GM12801 (cell line): ENCODE data around the gene RPL7A.

Experiments used
- CTCF ChIP-seq: IDR thresholded peaks from one replicate; pipeline ENCODE4 v1.5.1; 2011; ENCODE audit warnings: control low read depth; ENCODE audit not compliant: insufficient read length; ENCODE audit errors: extremely low read depth

RPL7A gene

GRCh38 chr9:133306242-133307204 lies 41.5 kb upstream of the RPL7A start:
- TF ChIP-seq CTCF: no peak

GRCh38 chr9:133307301-133307700 lies 40.7 kb upstream of the RPL7A start:
- TF ChIP-seq CTCF: no peak

- TF ChIP-seq CTCF: no peak
Observed at GRCh38 chr9:133309608-133310007, 38.4 kb upstream of the RPL7A start.

- no peak for TF ChIP-seq CTCF
Observed at GRCh38 chr9:133315997-133316396, 32.0 kb upstream of the RPL7A start.

- TF ChIP-seq CTCF: no peak
Observed at GRCh38 chr9:133320421-133320881, 27.6 kb upstream of the RPL7A start.

GRCh38 chr9:133321411-133321935 lies 26.5 kb upstream of the RPL7A start:
- TF ChIP-seq CTCF: no peak

- TF ChIP-seq CTCF: no peak
Observed at GRCh38 chr9:133322701-133323100, 25.3 kb upstream of the RPL7A start.
